ENCODE data around the gene MXRA7.

DNA sequence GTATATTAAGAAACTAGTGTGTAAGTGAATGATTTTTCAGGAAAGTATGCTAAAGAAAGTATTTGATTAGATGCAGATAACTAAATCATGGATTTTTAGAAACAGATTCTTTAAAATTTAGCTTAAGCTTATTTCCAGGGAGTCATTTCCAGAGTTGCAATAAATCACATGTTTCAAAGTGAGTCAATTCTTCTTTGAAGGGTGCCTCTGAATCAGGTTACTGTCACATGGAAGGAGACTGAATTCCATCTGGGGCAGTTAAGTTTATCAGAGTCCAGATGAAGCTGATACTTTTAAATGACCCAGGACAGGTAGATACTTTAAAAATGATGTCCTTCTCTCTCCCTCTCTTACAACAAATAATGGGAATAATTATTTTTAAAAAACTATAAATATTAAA is 32.2 kb upstream of the MXRA7 start:
- TF ChIP-seq, protein P1, sequence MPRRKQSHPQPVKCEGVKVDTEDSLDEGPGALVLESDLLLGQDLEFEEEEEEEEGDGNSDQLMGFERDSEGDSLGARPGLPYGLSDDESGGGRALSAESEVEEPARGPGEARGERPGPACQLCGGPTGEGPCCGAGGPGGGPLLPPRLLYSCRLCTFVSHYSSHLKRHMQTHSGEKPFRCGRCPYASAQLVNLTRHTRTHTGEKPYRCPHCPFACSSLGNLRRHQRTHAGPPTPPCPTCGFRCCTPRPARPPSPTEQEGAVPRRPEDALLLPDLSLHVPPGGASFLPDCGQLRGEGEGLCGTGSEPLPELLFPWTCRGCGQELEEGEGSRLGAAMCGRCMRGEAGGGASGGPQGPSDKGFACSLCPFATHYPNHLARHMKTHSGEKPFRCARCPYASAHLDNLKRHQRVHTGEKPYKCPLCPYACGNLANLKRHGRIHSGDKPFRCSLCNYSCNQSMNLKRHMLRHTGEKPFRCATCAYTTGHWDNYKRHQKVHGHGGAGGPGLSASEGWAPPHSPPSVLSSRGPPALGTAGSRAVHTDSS (tag by site-specific recombination; IDR thresholded peaks at IDR 0.05): no peak
- TF ChIP-seq ZNF830 (tag by site-specific recombination; IDR thresholded peaks at IDR 0.05; ENCODE audit: low read depth) (no peak), ZNF292 (tag by site-specific recombination; IDR thresholded peaks at IDR 0.05; ENCODE audit: borderline replicate concordance, low read depth) (no peak), GLI4 (tag by site-specific recombination; IDR thresholded peaks at IDR 0.05) (no peak), SP2 (tag by site-specific recombination; IDR thresholded peaks at IDR 0.05) (no peak)

Data from HEK293 (cell line).